GM10266 (cell line): ENCODE measurements around the gene HK1.
"Not testable (repeated sequence)": the region's sequence is repeated elsewhere in the genome, so short reads cannot be mapped to it uniquely, and the experiment has no call there.

Experiments
- DNase-seq: peaks from one replicate; pipeline ENCODE4 v3.0.0; 2012; ENCODE audit errors: extremely low spot score
- CTCF ChIP-seq: IDR thresholded peaks from 2 replicates; pipeline ENCODE4 v1.5.1; 2012; ENCODE audit warnings: mild to moderate bottlenecking, low read depth; ENCODE audit not compliant: control insufficient read depth, insufficient read depth; ENCODE audit errors: missing control alignments

HK1 gene

DNA sequence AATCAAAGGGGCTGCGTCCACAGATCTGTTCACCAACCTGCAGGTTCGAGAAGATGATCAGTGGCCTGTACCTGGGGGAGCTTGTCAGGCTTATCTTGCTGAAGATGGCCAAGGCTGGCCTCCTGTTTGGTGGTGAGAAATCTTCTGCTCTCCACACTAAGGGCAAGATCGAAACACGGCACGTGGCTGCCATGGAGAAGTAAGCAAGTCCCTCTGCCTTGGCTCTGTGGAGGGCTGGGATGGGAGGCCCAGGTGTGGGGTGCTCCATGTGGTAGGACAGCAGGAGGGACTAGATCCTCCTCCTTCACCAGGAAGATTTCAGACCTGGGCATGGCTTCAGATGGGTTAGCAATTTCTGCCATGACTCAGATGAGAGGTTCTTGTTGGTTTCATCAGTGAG lies 32.3 kb upstream of the HK1 start:
- DNase-seq = no peak
- TF ChIP-seq CTCF = no peak

DNA sequence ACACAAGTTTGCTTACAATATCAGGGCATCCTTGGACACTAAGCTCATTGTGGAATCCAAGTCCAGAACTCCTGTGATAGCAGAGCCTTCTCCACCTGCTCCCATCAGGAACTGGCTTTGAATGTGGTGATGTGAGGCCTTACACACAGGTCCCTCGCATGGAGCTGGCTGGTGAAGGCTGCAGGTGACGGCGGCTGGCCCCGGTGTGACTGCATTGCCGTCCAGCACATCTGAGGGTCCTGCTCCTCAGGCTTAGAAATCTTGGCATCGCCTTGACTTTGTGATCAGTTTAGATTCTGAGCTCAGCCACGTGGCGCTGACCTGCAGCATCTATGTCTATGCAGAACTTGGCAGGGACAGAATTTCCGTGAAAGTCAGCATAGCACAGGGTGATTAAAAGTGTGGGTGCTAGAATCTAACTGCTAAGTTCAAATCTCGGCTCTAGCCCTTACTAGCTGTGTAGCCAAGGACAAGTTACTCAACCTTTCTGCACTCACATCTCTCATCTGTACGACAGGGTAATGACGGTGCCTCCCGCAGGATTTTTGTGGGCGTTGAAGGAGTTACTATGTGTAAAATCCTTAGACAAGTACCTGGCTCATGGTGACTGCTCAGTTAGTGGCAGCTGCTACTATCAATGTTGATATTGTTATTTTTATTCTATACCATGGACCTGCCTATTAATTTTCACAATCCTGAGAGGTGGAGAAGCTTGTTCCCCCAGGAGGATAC lies 31.5 kb upstream of the HK1 start:
- TF ChIP-seq CTCF = no peak
- no peak for DNase-seq

DNA sequence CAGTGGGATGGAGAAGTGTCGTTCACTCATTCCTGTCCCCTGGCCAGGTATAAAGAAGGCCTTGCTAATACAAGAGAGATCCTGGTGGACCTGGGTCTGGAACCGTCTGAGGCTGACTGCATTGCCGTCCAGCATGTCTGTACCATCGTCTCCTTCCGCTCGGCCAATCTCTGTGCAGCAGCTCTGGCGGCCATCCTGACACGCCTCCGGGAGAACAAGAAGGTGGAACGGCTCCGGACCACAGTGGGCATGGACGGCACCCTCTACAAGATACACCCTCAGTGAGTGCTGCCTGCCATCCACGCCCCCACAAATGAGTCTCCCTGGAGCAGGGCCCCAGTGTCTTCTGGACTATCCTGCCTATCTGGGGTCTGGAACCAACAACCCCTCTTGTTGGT lies 31.0 kb upstream of the HK1 start:
- no peak for TF ChIP-seq CTCF
- DNase-seq = no peak

DNA sequence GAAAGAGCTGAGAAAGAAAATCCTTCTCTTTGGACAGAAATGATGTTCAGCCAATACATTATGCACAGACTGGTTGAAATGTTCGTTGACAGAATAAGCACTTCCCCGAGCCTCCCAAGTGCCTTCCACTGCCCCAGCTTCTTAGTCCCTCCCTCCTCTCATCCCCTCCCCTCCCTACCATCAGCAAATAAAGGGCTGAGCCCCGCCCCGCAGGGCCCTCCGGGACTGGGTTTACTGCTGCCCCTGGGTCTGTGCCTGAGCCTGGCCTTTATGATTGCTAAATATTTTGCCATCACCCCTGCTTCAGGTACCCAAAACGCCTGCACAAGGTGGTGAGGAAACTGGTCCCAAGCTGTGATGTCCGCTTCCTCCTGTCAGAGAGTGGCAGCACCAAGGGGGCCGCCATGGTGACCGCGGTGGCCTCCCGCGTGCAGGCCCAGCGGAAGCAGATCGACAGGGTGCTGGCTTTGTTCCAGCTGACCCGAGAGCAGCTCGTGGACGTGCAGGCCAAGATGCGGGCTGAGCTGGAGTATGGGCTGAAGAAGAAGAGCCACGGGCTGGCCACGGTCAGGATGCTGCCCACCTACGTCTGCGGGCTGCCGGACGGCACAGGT lies 30.1 kb upstream of the HK1 start:
- TF ChIP-seq CTCF = no peak

DNA sequence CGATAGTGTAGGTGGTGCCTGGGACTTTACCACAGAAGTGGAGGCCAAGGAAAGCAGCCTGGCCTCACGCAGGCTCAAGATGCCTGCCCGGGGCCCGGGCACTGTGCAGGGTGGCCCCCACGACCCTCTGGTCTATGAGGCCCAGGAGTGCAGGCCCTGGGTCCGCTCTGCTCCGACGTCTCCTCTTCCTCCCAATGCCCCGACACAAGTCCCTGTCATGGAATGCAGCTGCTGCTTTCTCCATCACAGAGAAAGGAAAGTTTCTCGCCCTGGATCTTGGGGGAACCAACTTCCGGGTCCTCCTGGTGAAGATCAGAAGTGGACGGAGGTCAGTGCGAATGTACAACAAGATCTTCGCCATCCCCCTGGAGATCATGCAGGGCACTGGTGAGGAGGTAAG lies 28.3 kb upstream of the HK1 start:
- no peak for TF ChIP-seq CTCF
- DNase-seq = no peak

More for the DNA sequence above, 30.1 kb upstream of the HK1 start:
- DNase-seq = no peak

- not testable (repeated sequence) for DNase-seq
Measured at GRCh38 chr10:69251417-69251816, 26.9 kb upstream of the HK1 start.

GRCh38 chr10:69253171-69253570 lies 25.1 kb upstream of the HK1 start:
- no peak for DNase-seq
- no peak for TF ChIP-seq CTCF
